Aorta (tissue), 5 donors: Measurements from ENCODE around the gene TAF10. TPM values are rescaled to one million over a fixed set of nuclear protein-coding genes. Genes with fewer than 3 reads are reported as not detected.

Source experiments
- ATAC-seq: fragments of 200-7000 bp; cut with Tn5 transposase; one replicate; pipeline ENCODE4 v1.9.1; 2022; ENCODE audit warnings: moderate library complexity; ENCODE audit not compliant: low FRiP score
- DNase-seq, 2 donors: peaks; one replicate each; pipeline ENCODE4 v3.0.0-alpha.2; 2020
- H3K27ac ChIP-seq, 2 donors: one replicate each; pipeline ENCODE4 v1.5.1; 2013; ENCODE audit warnings: low read length in 2 of 2, mild to moderate bottlenecking in 2 of 2, moderate library complexity in 2 of 2, control low read depth in 1 of 2, inconsistent platforms in 1 of 2, low read depth in 1 of 2
- H3K27me3 ChIP-seq, 2 donors: one replicate each; pipeline ENCODE4 v1.6.1; 2013; ENCODE audit warnings: control low read depth in 1 of 2, low read length in 1 of 2, mild to moderate bottlenecking in 1 of 2, moderate library complexity in 1 of 2; ENCODE audit not compliant: insufficient read depth in 2 of 2, control insufficient read depth in 1 of 2
- H3K36me3 ChIP-seq, 2 donors: one replicate each; pipeline ENCODE4 v1.6.1; 2013; ENCODE audit warnings: control low read depth in 1 of 2, low read length in 1 of 2, mild to moderate bottlenecking in 1 of 2; ENCODE audit not compliant: insufficient read depth in 2 of 2, control insufficient read depth in 1 of 2
- H3K4me1 ChIP-seq, 2 donors: one replicate each; pipeline ENCODE4 v1.6.1; 2013; ENCODE audit warnings: low read length in 2 of 2, control low read depth in 1 of 2, mild to moderate bottlenecking in 1 of 2, moderate library complexity in 1 of 2; ENCODE audit not compliant: insufficient read depth in 2 of 2, control insufficient read depth in 1 of 2
- H3K4me3 ChIP-seq, 2 donors: one replicate each; pipeline ENCODE4 v1.5.1; 2013; ENCODE audit warnings: low read length in 2 of 2, control low read depth in 1 of 2, mild to moderate bottlenecking in 1 of 2
- H3K9me3 ChIP-seq: one replicate; pipeline ENCODE4 v1.6.1; 2013; ENCODE audit warnings: mild to moderate bottlenecking, low read length; ENCODE audit not compliant: control insufficient read depth
- WGBS, 2 donors: extraction: QIAGEN DNeasy Blood & Tissue Kit; methylation state at CpG; one replicate each; pipeline ENCODE4 v1.1.7; 2013; 5-methylcytosine and 5-hydroxymethylcytosine counted together
- intact Hi-C, 2 donors: fragments of 100-400 bp; cut with DNase I; formaldehyde crosslinking; loops; one replicate each; pipeline versions ENCODE4 v1.14.2 to v1.15.0; 2022
- polyA plus RNA-seq, 2 donors: library from polyadenylated mRNA; stranded (reverse); fragments of 200-250 nt; gene quantifications; one replicate each; pipeline ENCODE4 v1.2.3, GENCODE V29; 2013
- total RNA-seq, 2 donors: library from RNA; stranded (reverse); fragmentation: NEBNext Ultra II Directional; extraction: Animal tissue kit (Norgen Biotek cat#: 25700); gene quantifications; one replicate each; pipeline ENCODE4 v1.2.1, GENCODE V29; 2021
- donor health status: healthy with polysubstance abuse.
- donor health status: Bipolar disorder and iron deficiency.
- donor health status: DM: no; HTN: no; CAD: no.
- donor health status: DM: no; HTN: no; CAD: no.
- donor health status: DM: yes; HTN: yes; CAD: no.

The TAF10 gene
- total and polyA plus RNA-seq, 4 donors, result 55.0 to 119 (median 93.5) TPM

- H3K4me1 ChIP-seq, result no peaks in the 10 kb centered on the region
- intact Hi-C loops, result no loop called here
- H3K4me3 ChIP-seq, result no peak overlapping the region
- no peak for DNase-seq
- H3K36me3 ChIP-seq, result no peaks in the 10 kb centered on the region
- 86 to 93% methylated on average over 2 of the region's 2 CpGs for WGBS, 2 donors
- no peaks in the 10 kb centered on the region for H3K27me3 ChIP-seq
- no peaks in the 10 kb centered on the region for H3K9me3 ChIP-seq
- no peak overlapping the region for H3K27ac ChIP-seq
- ATAC-seq, result no peak
Measured at GRCh38 chr11:6647836-6648235, 35.8 kb upstream of the TAF10 start.

GRCh38 chr11:6646918-6647679, 35.1 kb upstream of the TAF10 start:
- no peaks in the 10 kb centered on the region for H3K27me3 ChIP-seq
- no peak overlapping the region for H3K4me3 ChIP-seq
- ATAC-seq (peak; percentile 13), DNase-seq (no peak)
- H3K4me1 ChIP-seq, result no peaks in the 10 kb centered on the region
- intact Hi-C loops, result no loop called here
- no peaks in the 10 kb centered on the region for H3K36me3 ChIP-seq
- H3K27ac ChIP-seq, result peak overlapping the region in 1 of 2 donors; percentile 22
- WGBS, 2 donors, result 18 to 29% methylated on average over 9 of the region's 9 CpGs
- no peaks in the 10 kb centered on the region for H3K9me3 ChIP-seq

GRCh38 chr11:6646576-6646917, 34.5 kb upstream of the TAF10 start:
- H3K27ac ChIP-seq, result no peak overlapping the region
- H3K4me1 ChIP-seq, result no peaks in the 10 kb centered on the region
- intact Hi-C loops, result no loop called here
- no peaks in the 10 kb centered on the region for H3K9me3 ChIP-seq
- ATAC-seq (peak; percentile 20), DNase-seq (no peak)
- no peak overlapping the region for H3K4me3 ChIP-seq
- no peaks in the 10 kb centered on the region for H3K36me3 ChIP-seq
- H3K27me3 ChIP-seq, result no peaks in the 10 kb centered on the region
- 29 to 36% methylated on average over 3 of the region's 3 CpGs for WGBS, 2 donors

- no peaks in the 10 kb centered on the region for H3K4me1 ChIP-seq
- ATAC-seq (peak; percentile 52), DNase-seq (peak in 1 of 2 donors; percentile 90)
- no peak overlapping the region for H3K27ac ChIP-seq
- H3K27me3 ChIP-seq, result no peaks in the 10 kb centered on the region
- H3K4me3 ChIP-seq, result no peak overlapping the region
- no peaks in the 10 kb centered on the region for H3K9me3 ChIP-seq
- WGBS, 2 donors, result 15 to 22% methylated on average over 12 of the region's 12 CpGs
- intact Hi-C loops, result no loop called here
- no peaks in the 10 kb centered on the region for H3K36me3 ChIP-seq
Measured at GRCh38 chr11:6646071-6646470, 34.1 kb upstream of the TAF10 start.

- Histone ChIP-seq H3K36me3 (no peaks in the 10 kb centered on the region), H3K27me3 (no peaks in the 10 kb centered on the region), H3K4me3 (no peak overlapping the region), H3K4me1 (no peaks in the 10 kb centered on the region), H3K9me3 (no peaks in the 10 kb centered on the region), H3K27ac (no peak overlapping the region)
- 92 to 93% methylated on average over 7 of the region's 7 CpGs for WGBS, 2 donors
- intact Hi-C loops, result no loop called here
- DNase-seq, result no peak
- ATAC-seq, result no peak
Measured at GRCh38 chr11:6642957-6643356, 30.9 kb upstream of the TAF10 start.

- no peaks in the 10 kb centered on the region for H3K4me1 ChIP-seq
- DNase-seq (no peak), ATAC-seq (no peak)
- H3K9me3 ChIP-seq, result no peaks in the 10 kb centered on the region
- no peaks in the 10 kb centered on the region for H3K27me3 ChIP-seq
- H3K36me3 ChIP-seq, result no peaks in the 10 kb centered on the region
- intact Hi-C loops, result no loop called here
- H3K4me3 ChIP-seq, result no peak overlapping the region
- no peak overlapping the region for H3K27ac ChIP-seq
- 92 to 94% methylated on average over 26 of the region's 26 CpGs for WGBS, 2 donors
Measured at GRCh38 chr11:6640985-6641701, 29.1 kb upstream of the TAF10 start.

GRCh38 chr11:6640036-6640984, 28.3 kb upstream of the TAF10 start:
- H3K4me1 ChIP-seq, result no peaks in the 10 kb centered on the region
- intact Hi-C loops, result no loop called here
- WGBS, 2 donors, result 94 to 95% methylated on average over 36 of the region's 36 CpGs

GRCh38 chr11:6638429-6638828, 26.4 kb upstream of the TAF10 start:
- intact Hi-C loops, result loop anchor here in 1 of 2 donors (5.0 kb wide), 1 partner anchor 44 kb away; the partner anchor contains the start of gene MRPL17
- DNase-seq (no peak), ATAC-seq (no peak)
- 59 to 68% methylated on average over 4 of the region's 4 CpGs for WGBS, 2 donors
- H3K4me1 ChIP-seq, result no peaks in the 10 kb centered on the region
- peak overlapping the region in 1 of 2 donors; percentile 42 for H3K27ac ChIP-seq
- H3K4me3 ChIP-seq, result no peak overlapping the region
- no peaks in the 10 kb centered on the region for H3K9me3 ChIP-seq
- H3K27me3 ChIP-seq, result no peaks in the 10 kb centered on the region
- no peaks in the 10 kb centered on the region for H3K36me3 ChIP-seq

More at GRCh38 chr11:6640036-6640984, 28.3 kb upstream of the TAF10 start:
- Histone ChIP-seq H3K4me3 (no peak overlapping the region), H3K36me3 (no peaks in the 10 kb centered on the region), H3K9me3 (no peaks in the 10 kb centered on the region), H3K27me3 (no peaks in the 10 kb centered on the region), H3K27ac (no peak overlapping the region)
- DNase-seq, result no peak
- ATAC-seq, result no peak
